SH-SY5Y (cell line): ENCODE measurements around the gene TNIK.

Experiments used
- GATA2 ChIP-seq: IDR thresholded peaks from 2 replicates; pipeline ENCODE4 v1.6.1; 2011; ENCODE audit warnings: mild to moderate bottlenecking, low read depth, low read length
- GATA3 ChIP-seq: IDR thresholded peaks from 2 replicates; pipeline ENCODE4 v1.6.1; 2011; ENCODE audit warnings: low read depth, mild to moderate bottlenecking, low read length, moderate library complexity

DNA sequence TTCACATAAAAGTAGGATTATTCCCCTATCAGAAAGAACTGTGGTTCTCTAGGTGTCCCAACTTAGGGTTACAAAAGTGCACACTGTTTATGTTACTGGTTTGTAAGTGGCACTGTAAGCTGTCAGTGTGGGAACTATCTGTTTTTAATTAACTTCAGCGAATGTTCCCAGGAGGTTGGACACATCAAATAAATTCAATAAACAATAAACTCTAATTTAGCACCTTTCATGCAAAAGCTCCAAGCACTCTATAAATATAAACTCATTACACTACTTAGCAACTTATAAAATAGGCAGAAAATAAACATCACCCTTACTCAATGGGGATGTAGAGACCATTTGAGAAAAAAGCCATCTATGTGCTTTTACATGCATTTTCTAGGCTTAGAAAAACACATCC lies 265.2 kb downstream of the TNIK start:
- no peak for TF ChIP-seq GATA2
- TF ChIP-seq GATA3, result no peak
